ENCODE measurements around the gene FAM199X.

The FAM199X gene

GRCh38 chrX:104165894-104166734 lies at the start of gene FAM199X:
Gene FAM199X (plus strand): TSS chrX:104166453. CDS start chrX:104166786, 333 bp downstream.
- DNase-seq (ENCODE audit: low read depth in 2 of 2): peak; percentile 69 to 70

DNA sequence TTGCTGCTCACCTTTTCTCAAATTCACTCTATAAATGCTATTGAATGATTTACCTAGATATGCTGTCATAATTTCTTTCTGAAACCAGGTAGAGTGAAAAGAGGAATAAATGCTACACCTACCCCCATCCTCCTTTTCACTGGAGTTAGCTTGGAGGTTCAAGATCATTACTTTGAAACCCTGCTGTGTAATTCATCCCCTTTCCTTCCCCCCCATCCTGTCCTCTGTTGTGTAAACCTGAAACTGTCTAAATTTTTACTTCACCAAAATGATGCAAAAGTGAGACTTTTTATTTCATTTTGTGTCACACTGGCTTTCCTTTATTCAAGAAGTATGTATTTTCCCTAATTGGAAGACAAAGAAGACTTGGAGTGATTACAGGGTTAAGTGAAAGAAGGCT lies 48.5 kb upstream of the FAM199X start:
- no peak for DNase-seq (ENCODE audit: low read depth in 2 of 2)

- DNase-seq (ENCODE audit: low read depth in 2 of 2): no peak
These were observed 47.5 kb upstream of the FAM199X start for GRCh38 chrX:104118765-104119164.

- DNase-seq (ENCODE audit: low read depth in 2 of 2): no peak
These were observed 43.4 kb upstream of the FAM199X start for GRCh38 chrX:104122829-104123228.

DNA sequence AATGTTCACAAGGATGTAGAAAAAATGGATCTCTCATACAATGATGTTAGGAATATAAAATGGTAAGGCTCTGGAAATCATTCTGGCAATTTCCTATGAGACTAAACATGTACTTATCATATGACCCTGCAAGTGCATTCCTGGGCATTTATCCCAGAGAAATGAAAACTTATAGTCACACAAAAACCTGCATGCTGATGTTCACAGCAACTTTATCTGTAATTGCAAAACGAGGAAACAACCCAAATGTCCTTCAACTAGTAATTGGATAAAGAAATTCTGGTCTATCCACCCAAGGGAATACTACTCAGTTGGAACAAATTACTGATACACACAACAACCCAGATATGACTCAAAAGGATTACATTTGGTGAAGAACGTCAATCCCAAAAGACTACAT lies 39.4 kb upstream of the FAM199X start:
- DNase-seq (ENCODE audit: low read depth in 2 of 2): no peak

DNA sequence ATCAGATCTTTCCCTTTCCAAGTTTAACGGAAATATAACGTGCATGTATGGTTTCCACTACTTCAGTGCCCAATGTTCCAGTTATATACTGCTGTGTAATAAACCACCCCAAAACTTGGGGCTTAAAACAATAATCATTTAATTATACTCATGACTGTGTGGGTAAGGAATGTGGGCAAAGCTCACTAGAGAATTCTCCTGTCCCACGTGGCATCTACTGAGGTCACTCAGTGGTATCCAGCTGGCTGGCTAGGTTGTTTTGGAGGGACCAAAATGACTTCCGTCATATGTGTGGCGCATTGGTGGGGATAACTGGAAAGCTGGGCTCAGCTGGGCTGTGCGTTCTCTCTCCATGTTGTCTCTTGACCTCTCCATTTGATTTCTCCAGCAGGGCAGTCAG lies 35.4 kb upstream of the FAM199X start:
- no peak for DNase-seq (ENCODE audit: low read depth in 2 of 2)

DNA sequence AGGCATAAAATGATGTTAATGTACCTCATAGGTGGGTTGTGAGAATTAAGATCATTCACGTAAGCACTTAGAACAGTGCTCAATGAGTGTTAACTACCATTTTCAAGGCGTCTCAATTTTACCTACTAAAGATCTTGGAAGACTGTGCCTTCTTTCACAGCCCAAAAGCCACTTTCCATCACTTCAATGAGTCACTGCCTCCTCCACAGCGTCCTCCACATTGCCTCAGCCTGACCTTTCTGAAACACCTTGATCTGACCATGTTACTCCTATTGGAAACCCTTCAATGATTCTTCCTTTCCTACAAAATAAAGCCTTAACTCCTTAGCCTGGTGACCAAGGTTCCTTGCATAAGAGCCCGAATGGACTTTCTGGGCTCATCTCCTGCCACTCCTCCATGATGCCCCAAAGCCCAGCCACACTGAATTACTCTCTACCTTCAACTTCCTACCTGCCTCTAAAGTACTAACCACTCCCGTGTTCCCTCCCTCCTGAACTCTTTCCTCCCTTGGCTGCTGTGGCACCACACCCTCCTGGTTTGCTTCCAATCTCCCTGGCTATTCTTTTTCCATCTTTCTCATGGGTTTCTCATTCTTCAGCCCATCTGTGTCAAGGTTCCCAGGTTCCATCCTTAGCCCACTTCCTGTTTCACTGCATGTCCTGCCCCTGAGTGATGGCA lies 31.5 kb upstream of the FAM199X start:
- no peak for DNase-seq (ENCODE audit: low read depth in 2 of 2)

GRCh38 chrX:104135677-104136076 lies 30.6 kb upstream of the FAM199X start:
- no peak for DNase-seq (ENCODE audit: low read depth in 2 of 2)

DNA sequence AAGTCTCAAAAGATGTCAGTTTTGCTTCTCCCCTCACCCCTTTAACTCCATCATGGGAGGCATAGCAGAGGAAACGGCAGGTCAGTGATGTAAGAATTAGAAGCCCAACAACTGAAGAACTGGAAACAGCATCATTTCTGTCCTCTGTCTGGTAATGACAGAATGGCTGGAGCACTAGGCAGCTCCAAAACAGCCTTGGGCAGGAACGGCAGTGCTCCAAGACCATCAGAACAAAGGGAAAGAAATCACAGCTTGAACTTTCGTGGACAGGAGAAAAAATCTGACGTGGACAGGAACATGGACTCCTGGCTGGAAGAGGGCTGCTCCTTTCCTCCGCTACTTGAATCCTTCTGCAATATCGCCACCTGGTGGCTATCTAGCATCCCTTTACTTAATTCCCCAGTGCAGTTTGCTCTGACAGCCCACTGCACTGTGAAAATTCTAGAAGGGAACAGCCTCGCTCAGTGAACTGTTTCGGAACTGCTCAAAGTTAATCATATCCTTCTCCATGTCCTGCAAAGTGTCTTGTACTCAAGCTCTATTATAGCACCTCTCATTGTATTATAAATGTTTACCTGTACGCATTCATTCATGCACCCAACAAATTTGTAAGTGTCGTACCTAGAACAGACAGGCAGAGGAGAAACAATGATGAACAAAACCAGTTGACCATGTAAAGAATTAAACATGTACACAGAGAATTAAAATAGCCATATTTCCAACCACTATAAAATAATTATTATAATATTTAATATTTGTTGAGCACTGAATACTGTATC lies 29.8 kb upstream of the FAM199X start:
- peak; percentile 30 to 31 for DNase-seq (ENCODE audit: low read depth in 2 of 2)

GRCh38 chrX:104137496-104137895 lies 28.8 kb upstream of the FAM199X start:
- DNase-seq (ENCODE audit: low read depth in 2 of 2): no peak

- no peak for DNase-seq (ENCODE audit: low read depth in 2 of 2)
These were observed 25.0 kb upstream of the FAM199X start for GRCh38 chrX:104141087-104141760.

GRCh38 chrX:104151037-104151436 lies 15.2 kb upstream of the FAM199X start:
- DNase-seq (ENCODE audit: low read depth in 2 of 2): no peak

DNA sequence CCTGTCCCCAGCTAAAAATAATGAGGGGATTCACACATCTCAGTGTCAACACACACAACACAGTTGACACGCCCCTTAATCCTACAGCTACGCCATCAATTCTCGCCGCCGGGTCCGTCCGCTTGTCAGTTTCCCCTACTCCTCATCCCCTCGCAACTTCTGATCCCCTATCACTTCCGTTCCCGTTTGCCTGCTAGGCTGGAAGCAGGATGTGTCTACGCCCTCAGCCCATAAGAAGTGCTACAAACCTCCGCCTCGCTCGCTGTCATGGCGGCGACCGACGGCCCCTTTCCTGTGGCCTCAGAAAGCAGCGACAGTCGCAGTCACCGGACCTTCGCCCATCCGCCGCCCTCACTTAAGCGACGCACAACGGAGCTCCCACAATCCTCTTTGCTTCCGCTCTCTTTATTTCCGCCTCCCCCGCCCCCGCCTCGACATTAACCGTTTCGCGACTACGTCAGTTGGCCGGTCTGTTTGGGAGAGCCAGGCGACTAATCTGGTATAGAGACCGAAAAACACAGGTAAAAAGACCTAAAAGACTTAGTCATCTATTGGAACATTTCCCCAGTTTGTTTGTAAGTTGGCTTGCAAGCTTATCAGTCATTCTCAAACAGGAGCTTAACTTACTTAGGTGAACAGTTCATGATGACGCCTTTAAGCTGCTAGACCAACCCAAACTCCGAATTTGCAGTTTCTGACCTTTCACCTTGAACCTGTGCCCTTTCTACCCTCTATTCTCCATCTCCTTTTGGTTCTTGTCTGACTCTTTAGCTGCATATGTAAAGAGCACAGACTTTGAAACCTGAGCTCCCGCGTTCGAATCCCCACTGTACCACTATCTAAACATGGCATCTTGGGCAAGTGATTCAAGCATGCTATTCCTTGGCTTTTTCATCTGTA lies 9.4 kb upstream of the FAM199X start, which contains the start of gene SLC25A53:
TSS of gene SLC25A53 (minus strand) at position 380 of the 900 bp plus-strand sequence. CDS start 51,752 bp downstream, outside the sequence.
- DNase-seq (ENCODE audit: low read depth in 2 of 2): peak; percentile 48 to 57

DNA sequence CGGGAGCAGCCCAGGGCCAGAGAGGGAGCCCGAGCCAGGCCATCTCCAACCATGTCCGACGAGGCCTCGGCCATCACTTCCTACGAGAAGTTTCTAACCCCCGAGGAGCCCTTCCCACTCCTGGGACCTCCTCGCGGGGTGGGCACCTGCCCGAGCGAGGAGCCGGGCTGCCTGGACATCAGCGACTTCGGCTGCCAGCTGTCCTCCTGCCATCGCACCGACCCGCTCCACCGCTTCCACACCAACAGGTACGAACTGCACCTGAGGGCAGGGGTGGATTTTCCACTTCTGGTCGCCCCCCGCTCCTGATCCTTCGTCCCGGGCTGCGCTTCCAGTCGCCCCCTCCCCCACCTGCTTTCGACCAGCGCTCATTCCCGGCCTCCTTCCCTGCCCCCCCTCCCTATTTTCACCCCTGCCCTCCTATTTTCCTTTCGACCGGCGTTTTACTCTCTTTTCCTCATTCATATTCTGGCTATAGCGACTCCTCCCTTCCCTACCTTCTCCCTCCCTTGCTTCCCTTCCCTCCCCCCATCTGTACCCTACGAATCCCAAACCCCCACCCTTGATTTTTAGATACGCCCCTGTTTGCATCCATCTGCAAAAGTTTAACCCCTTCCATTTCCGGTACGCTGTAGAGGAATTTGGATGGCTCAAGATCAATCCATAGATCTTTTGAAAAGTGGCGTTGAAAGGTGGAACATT lies 633 bp downstream of the FAM199X start:
- no peak for DNase-seq (ENCODE audit: low read depth in 2 of 2)

DNA sequence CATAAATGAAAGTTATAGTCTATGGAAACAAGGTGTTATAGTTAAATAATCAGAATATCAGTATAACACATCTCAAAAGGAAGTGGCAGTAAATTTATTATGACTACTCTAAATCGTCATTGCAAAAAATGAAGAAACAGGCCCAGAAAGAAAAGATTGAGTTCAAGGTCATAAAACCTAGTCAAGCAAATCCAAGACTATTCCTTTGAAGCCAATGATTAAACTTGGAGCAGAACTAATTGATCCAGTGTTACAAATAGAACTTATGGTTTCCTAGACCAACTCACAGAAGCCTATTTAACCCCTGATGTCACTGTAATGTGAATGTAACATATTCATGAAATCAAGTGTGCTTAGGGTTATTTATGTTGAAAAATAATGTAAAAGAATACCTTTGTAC lies 1.9 kb downstream of the FAM199X start:
- DNase-seq (ENCODE audit: low read depth in 2 of 2): no peak

DNA sequence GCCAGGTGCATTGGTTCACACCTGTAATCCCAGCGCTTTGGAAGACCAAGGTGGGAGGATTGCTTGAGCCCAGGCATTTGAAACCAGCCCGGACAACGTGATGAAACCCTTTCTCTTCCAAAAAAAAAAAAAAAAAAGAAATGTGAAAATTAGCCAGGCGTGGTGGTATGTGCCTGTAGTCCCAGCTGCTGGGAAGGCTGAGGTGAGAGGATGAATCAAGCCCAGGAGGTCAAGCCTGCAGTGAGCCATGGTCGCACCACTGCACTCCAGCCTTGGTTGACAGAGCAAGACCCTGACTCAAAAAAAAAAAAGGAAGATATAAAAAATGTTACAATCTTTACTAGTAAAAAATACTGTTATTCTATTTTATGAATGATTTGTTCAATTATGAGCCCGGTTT lies 5.9 kb downstream of the FAM199X start:
- DNase-seq (ENCODE audit: low read depth in 2 of 2): no peak

- DNase-seq (ENCODE audit: low read depth in 2 of 2): no peak
These were observed 6.5 kb downstream of the FAM199X start for GRCh38 chrX:104172788-104173187.

DNA sequence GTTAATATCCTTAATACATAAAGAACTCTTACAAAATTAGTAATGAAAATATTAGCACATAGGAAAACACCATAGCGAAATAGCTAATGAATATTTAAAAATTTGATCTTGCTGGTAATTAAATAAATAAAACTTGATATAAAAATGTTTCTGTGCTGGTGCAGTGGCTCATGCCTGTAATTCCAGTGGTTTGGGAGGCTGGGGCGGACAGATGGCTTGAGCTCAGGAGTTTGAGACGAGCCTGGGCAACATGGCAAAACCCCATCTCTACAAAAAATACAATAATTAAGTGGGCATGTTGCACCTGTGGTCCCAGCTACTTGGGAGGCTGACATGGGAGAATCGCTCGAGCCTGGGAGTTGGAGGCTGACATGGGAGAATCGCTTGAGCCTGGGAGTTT lies 7.6 kb downstream of the FAM199X start:
- DNase-seq (ENCODE audit: low read depth in 2 of 2): no peak

- no peak for DNase-seq (ENCODE audit: low read depth in 2 of 2)
These were observed 17.4 kb downstream of the FAM199X start for GRCh38 chrX:104183685-104184084.

DNA sequence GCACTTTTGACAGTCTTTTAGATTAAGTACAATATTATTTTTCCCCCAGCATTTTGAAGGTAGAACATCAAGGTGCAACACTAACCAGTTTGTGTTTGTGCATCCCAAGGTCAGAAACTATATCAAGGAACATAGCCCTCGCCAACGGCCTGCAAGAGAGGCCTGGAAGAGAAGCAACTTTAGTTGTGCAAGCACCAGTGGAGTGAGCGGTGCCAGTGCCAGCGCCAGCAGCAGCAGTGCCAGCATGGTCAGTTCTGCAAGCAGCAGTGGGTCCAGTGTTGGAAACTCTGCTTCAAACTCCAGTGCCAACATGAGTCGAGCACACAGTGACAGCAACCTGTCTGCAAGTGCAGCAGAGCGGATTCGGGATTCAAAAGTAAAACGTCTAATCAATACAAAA lies 21.7 kb downstream of the FAM199X start:
- no peak for DNase-seq (ENCODE audit: low read depth in 2 of 2)
